GM23338 (cell line): Measurements from ENCODE around the gene NYAP1.
"Not testable (repeated sequence)": the region's sequence is repeated elsewhere in the genome, so short reads cannot be mapped to it uniquely, and the experiment has no call there.

ENCODE experiments used
- CREB1 ChIP-seq: fragments of 250-450 bp; sonication (Bioruptor Pico); IDR thresholded peaks from 2 replicates; pipeline ENCODE4 v1.5.0; 2020; ENCODE audit warnings: low read depth, mild to moderate bottlenecking, moderate library complexity
- EZH2 ChIP-seq: fragments of 200-600 bp; sonication (generic); IDR thresholded peaks from one replicate; pipeline ENCODE4 v1.8.0; 2017; ENCODE audit warnings: antibody characterized with exemption, mild to moderate bottlenecking, low read depth; ENCODE audit not compliant: unreplicated experiment
- EZH2phosphoT487 ChIP-seq: fragments of 200-600 bp; sonication (generic); IDR thresholded peaks from one replicate; pipeline ENCODE4 v1.8.1; 2018; ENCODE audit warnings: antibody characterized with exemption; ENCODE audit not compliant: unreplicated experiment
- REST ChIP-seq: IDR thresholded peaks from one replicate; pipeline ENCODE4 v1.6.1; 2018; ENCODE audit warnings: antibody characterized with exemption; ENCODE audit not compliant: unreplicated experiment
- TF ChIP-seq, protein P1 (sequence below), 2 experiments: fragments of 200-600 bp in 1 of 2; sonication (generic) in 1 of 2; conservative IDR thresholded peaks; 2 replicates each; pipeline versions ENCODE4 v1.5.1 to v1.6.1; 2016 to 2017; ENCODE audit warnings: antibody characterized with exemption in 2 of 2, low read depth in 2 of 2, mild to moderate bottlenecking in 2 of 2, moderate library complexity in 1 of 2

DNA sequence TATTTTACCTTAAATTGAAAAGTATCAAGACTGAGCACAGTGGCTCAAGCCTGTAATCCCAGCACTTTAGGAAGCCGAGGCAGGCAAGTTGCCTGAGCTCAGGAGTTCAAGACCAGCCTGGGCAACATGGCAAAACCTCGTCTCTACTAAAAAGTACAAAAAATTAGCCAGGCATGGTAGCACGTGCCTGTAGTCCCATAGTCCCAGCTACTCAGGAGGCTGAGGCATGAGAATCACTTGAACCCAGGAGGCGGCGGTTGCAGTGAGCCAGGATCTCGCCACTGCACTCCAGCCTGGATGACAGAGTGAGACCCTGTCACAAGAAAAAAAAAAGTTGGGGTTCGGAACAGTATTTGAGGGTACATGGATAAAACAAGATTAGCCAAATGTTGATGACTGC is 44.5 kb upstream of the NYAP1 start:
- TF ChIP-seq, protein P1, sequence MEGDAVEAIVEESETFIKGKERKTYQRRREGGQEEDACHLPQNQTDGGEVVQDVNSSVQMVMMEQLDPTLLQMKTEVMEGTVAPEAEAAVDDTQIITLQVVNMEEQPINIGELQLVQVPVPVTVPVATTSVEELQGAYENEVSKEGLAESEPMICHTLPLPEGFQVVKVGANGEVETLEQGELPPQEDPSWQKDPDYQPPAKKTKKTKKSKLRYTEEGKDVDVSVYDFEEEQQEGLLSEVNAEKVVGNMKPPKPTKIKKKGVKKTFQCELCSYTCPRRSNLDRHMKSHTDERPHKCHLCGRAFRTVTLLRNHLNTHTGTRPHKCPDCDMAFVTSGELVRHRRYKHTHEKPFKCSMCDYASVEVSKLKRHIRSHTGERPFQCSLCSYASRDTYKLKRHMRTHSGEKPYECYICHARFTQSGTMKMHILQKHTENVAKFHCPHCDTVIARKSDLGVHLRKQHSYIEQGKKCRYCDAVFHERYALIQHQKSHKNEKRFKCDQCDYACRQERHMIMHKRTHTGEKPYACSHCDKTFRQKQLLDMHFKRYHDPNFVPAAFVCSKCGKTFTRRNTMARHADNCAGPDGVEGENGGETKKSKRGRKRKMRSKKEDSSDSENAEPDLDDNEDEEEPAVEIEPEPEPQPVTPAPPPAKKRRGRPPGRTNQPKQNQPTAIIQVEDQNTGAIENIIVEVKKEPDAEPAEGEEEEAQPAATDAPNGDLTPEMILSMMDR (conservative IDR thresholded peaks at IDR 0.05; ENCODE audit: low read depth in 2 of 2) = not testable (repeated sequence)
- not testable (repeated sequence) for TF ChIP-seq REST; EZH2phosphoT487; EZH2; CREB1 (CRISPR knock-in tag)
